Neural progenitor cell (in vitro differentiated cells): ENCODE measurements around the gene GLE1. TPM values are rescaled to one million over a fixed set of nuclear protein-coding genes. Genes with fewer than 3 reads are reported as not detected.

Source experiments
- DNase-seq: peaks from one replicate; pipeline ENCODE4 v3.0.0-alpha.2; 2016; ENCODE audit warnings: low spot score
- H2AFZ ChIP-seq: fragments of 200-600 bp; sonication (generic); replicated peaks from 2 replicates; pipeline ENCODE4 v1.6.1; 2016; ENCODE audit warnings: antibody characterized with exemption
- H3F3A ChIP-seq: fragments of 200-600 bp; sonication (generic); 2 replicates; pipeline ENCODE4 v1.6.1; 2016; ENCODE audit warnings: antibody characterized with exemption, low read depth
- H3K27ac ChIP-seq: fragments of 200-600 bp; sonication (generic); 2 replicates; pipeline ENCODE4 v1.5.1; 2016; ENCODE audit warnings: mild to moderate bottlenecking
- H3K27me3 ChIP-seq: fragments of 200-600 bp; sonication (generic); 2 replicates; pipeline ENCODE4 v1.6.1; 2016; ENCODE audit warnings: mild to moderate bottlenecking, moderate library complexity
- H3K36me3 ChIP-seq: fragments of 200-600 bp; sonication (generic); 2 replicates; pipeline ENCODE4 v1.5.1; 2016
- H3K4me1 ChIP-seq: fragments of 200-600 bp; sonication (generic); 2 replicates; pipeline ENCODE4 v1.6.1; 2016; ENCODE audit warnings: mixed run types
- H3K4me2 ChIP-seq: fragments of 200-600 bp; sonication (generic); 2 replicates; pipeline ENCODE4 v1.6.1; 2016
- H3K4me3 ChIP-seq: fragments of 200-600 bp; sonication (generic); 2 replicates; pipeline ENCODE4 v1.5.1; 2016
- H3K79me2 ChIP-seq: fragments of 200-600 bp; sonication (generic); 2 replicates; pipeline ENCODE4 v1.6.1; 2016; ENCODE audit warnings: low read depth
- H3K9ac ChIP-seq: fragments of 200-600 bp; sonication (generic); 2 replicates; pipeline ENCODE4 v1.6.1; 2016
- H3K9me3 ChIP-seq: fragments of 200-600 bp; sonication (generic); 2 replicates; pipeline ENCODE4 v1.5.1; 2016; ENCODE audit warnings: low read depth
- H4K20me1 ChIP-seq: fragments of 200-600 bp; sonication (generic); 2 replicates; pipeline ENCODE4 v1.6.1; 2016; ENCODE audit warnings: low read depth
- H3K27ac Mint-ChIP-seq: 3 replicates; pipeline ENCODE4 v1.8.0; 2021; ENCODE audit warnings: mixed read lengths
- H3K27me3 Mint-ChIP-seq: 2 replicates; pipeline ENCODE4 v1.8.0; 2022; ENCODE audit warnings: low read depth, mild to moderate bottlenecking, inconsistent platforms, moderate library complexity, mixed read lengths; ENCODE audit not compliant: insufficient read depth
- H3K36me3 Mint-ChIP-seq: 3 replicates; pipeline ENCODE4 v1.8.0; 2021; ENCODE audit warnings: mixed read lengths
- H3K4me1 Mint-ChIP-seq: 3 replicates; pipeline ENCODE4 v1.8.0; 2021; ENCODE audit warnings: mixed read lengths
- H3K4me3 Mint-ChIP-seq: 3 replicates; pipeline ENCODE4 v1.8.0; 2021; ENCODE audit warnings: mild to moderate bottlenecking, moderate library complexity, mixed read lengths
- H3K9me3 Mint-ChIP-seq: 3 replicates; pipeline ENCODE4 v1.8.0; 2020; ENCODE audit warnings: mixed read lengths
- EZH2 ChIP-seq: fragments of 200-600 bp; sonication (generic); IDR thresholded peaks from 2 replicates; pipeline ENCODE4 v1.6.1; 2017; ENCODE audit warnings: antibody characterized with exemption, mild to moderate bottlenecking, moderate library complexity
- EZH2phosphoT487 ChIP-seq: fragments of 200-600 bp; sonication (generic); IDR thresholded peaks from 2 replicates; pipeline ENCODE4 v1.6.1; 2017; ENCODE audit warnings: antibody characterized with exemption
- total RNA-seq: library from RNA; depleted of rRNA; stranded (reverse); fragments of >200 nt; gene quantifications from 2 replicates; pipeline ENCODE4 v1.2.3, GENCODE V29; 2015; ENCODE audit warnings: low replicate concordance
- TF ChIP-seq, protein P1 (sequence below): fragments of 200-600 bp; sonication (generic); IDR thresholded peaks from 2 replicates; pipeline ENCODE4 v1.5.1; 2017; ENCODE audit warnings: antibody characterized with exemption, mild to moderate bottlenecking

Gene GLE1
- total RNA-seq, 1 donor from 2014 or later = 22.7 TPM

DNA sequence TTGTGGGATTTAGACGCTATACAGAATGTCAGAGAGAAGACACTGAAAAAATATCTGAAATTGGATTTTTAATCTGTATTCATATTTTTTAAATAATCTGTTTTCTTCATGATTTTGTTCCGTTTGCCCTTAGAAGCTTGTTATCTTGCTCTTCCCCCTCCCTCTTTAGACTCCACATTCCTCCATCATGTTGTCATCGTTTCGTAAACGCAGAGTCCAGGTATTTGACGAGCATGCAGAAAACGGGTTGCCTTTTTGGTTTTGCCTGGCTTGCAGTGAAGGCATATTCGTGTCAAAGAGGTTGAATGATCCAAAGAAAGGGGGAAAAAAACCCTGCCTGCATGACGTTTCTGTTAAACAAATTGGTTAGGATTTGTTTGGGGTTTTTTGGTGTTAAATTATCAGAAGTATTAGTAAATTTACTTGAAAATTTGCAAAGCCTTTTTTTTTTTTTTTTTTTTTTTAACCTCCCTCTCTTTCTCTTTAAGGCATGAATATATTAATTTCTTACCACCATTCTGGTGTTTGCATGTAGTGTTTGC, 50.7 kb downstream of the GLE1 start:
- H3K4me2 ChIP-seq = peak overlapping the region; percentile 91
- H3K9ac ChIP-seq = no peak overlapping the region
- H2AFZ ChIP-seq = no peak overlapping the region
- Mint-ChIP-seq H3K9me3 (no peaks in the 10 kb centered on the region), H3K36me3 (no peaks in the 10 kb centered on the region), H3K4me3 (no peak overlapping the region), H3K4me1 (peaks cover 40% of the 10 kb centered on the region), H3K27ac (no peak overlapping the region), H3K27me3 (no peaks in the 10 kb centered on the region)
- no peaks in the 10 kb centered on the region for H3K9me3 ChIP-seq
- no peaks in the 10 kb centered on the region for H3K27me3 ChIP-seq
- peak overlapping the region; percentile 22 for H3K4me3 ChIP-seq
- H4K20me1 ChIP-seq = peaks cover 57% of the 10 kb centered on the region
- peaks cover 69% of the 10 kb centered on the region for H3K79me2 ChIP-seq
- DNase-seq = peak; percentile 66
- H3K27ac ChIP-seq = no peak overlapping the region
- peaks cover 38% of the 10 kb centered on the region for H3F3A ChIP-seq
- H3K36me3 ChIP-seq = no peaks in the 10 kb centered on the region
- H3K4me1 ChIP-seq = peaks cover 43% of the 10 kb centered on the region
- TF ChIP-seq, protein P1, sequence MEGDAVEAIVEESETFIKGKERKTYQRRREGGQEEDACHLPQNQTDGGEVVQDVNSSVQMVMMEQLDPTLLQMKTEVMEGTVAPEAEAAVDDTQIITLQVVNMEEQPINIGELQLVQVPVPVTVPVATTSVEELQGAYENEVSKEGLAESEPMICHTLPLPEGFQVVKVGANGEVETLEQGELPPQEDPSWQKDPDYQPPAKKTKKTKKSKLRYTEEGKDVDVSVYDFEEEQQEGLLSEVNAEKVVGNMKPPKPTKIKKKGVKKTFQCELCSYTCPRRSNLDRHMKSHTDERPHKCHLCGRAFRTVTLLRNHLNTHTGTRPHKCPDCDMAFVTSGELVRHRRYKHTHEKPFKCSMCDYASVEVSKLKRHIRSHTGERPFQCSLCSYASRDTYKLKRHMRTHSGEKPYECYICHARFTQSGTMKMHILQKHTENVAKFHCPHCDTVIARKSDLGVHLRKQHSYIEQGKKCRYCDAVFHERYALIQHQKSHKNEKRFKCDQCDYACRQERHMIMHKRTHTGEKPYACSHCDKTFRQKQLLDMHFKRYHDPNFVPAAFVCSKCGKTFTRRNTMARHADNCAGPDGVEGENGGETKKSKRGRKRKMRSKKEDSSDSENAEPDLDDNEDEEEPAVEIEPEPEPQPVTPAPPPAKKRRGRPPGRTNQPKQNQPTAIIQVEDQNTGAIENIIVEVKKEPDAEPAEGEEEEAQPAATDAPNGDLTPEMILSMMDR = no peak
- no peak for TF ChIP-seq EZH2
- no peak for TF ChIP-seq EZH2phosphoT487

DNA sequence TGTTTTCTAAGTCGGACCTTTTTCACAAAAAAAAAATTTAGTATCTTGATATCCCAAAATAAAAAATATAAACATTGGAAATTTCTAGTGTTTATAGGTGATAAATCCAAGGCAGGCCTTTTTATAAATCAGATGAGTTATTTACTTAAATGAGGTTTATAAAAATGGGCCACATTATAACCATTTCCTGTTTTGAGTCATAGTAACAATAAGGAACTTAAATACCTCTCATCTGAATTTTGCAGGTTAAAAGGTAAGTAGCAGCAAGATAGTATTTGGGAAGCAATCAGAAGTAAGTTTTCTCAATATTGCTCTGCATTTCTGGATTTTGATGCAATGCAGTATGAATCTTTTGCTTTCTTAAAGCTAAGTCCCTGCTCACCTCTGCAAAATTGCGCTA, 51.8 kb downstream of the GLE1 start:
- peaks cover 80% of the 10 kb centered on the region for H3K79me2 ChIP-seq
- H3F3A ChIP-seq = peaks cover 27% of the 10 kb centered on the region
- no peak overlapping the region for H3K9ac ChIP-seq
- no peaks in the 10 kb centered on the region for H3K27me3 Mint-ChIP-seq
- no peak overlapping the region for H3K4me3 ChIP-seq
- no peak overlapping the region for H3K27ac ChIP-seq
- no peaks in the 10 kb centered on the region for H3K36me3 ChIP-seq
- H3K4me3 Mint-ChIP-seq = no peak overlapping the region
- no peak overlapping the region for H3K27ac Mint-ChIP-seq
- H3K36me3 Mint-ChIP-seq = no peaks in the 10 kb centered on the region
- peaks cover 31% of the 10 kb centered on the region for H3K4me1 Mint-ChIP-seq
- H3K4me1 ChIP-seq = peaks cover 34% of the 10 kb centered on the region
- H3K9me3 ChIP-seq = no peaks in the 10 kb centered on the region
- no peaks in the 10 kb centered on the region for H3K27me3 ChIP-seq
- H4K20me1 ChIP-seq = peaks cover 57% of the 10 kb centered on the region
- TF ChIP-seq EZH2 (no peak), EZH2phosphoT487 (no peak)
- TF ChIP-seq, protein P1 = no peak
- no peaks in the 10 kb centered on the region for H3K9me3 Mint-ChIP-seq
- no peak overlapping the region for H3K4me2 ChIP-seq
- no peak overlapping the region for H2AFZ ChIP-seq
- no peak for DNase-seq

DNA sequence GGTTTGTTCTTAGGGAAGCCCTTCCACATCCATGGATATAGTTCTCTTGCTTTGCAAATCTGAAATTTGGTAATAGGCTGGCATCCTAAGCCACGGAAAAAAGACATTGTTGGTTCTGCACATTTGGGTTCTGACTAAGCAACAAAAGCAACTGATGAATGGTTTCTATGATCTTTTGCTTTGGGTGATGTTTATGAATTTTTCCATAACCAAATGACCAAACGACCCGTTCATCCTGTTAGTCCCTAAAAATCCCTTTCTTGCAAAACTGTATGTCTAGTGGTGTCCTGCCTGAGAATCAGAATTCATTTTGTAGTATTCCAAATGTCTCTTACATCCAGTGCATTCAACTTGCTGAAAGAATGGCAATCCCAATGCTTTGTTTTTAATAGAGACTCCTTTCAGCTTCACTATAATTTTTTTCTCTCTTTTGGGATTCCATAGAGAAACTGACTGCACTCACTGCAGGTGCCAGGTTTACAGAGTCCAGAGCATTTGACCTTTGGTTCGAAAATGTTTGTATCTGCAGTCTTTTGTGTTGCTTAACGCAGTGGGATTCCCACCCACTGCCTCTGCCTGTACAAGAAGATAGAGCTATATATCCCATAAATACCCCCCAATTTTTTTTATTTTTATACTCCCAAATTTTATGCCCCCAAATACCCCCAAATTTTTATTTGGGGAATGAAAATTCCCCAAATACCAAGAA, 52.6 kb downstream of the GLE1 start:
- TF ChIP-seq EZH2 (no peak), EZH2phosphoT487 (no peak)
- TF ChIP-seq, protein P1 = no peak
- no peak overlapping the region for H3K4me3 ChIP-seq
- H4K20me1 ChIP-seq = peaks cover 61% of the 10 kb centered on the region
- H3K36me3 ChIP-seq = no peaks in the 10 kb centered on the region
- no peaks in the 10 kb centered on the region for H3K9me3 ChIP-seq
- no peaks in the 10 kb centered on the region for H3K9me3 Mint-ChIP-seq
- peaks cover 85% of the 10 kb centered on the region for H3K79me2 ChIP-seq
- peaks cover 30% of the 10 kb centered on the region for H3K4me1 ChIP-seq
- peaks cover 21% of the 10 kb centered on the region for H3F3A ChIP-seq
- H3K4me1 Mint-ChIP-seq = peaks cover 24% of the 10 kb centered on the region
- no peak overlapping the region for H3K27ac Mint-ChIP-seq
- H2AFZ ChIP-seq = no peak overlapping the region
- H3K27me3 Mint-ChIP-seq = no peaks in the 10 kb centered on the region
- H3K27ac ChIP-seq = no peak overlapping the region
- no peak for DNase-seq
- no peak overlapping the region for H3K9ac ChIP-seq
- H3K4me2 ChIP-seq = no peak overlapping the region
- no peak overlapping the region for H3K4me3 Mint-ChIP-seq
- H3K36me3 Mint-ChIP-seq = peaks cover 3% of the 10 kb centered on the region
- no peaks in the 10 kb centered on the region for H3K27me3 ChIP-seq
